AG04449 (cell line): ENCODE measurements around the gene PGM5.

Source experiments
- CTCF ChIA-PET: fragments of 350-600 bp; formaldehyde crosslinking; extraction: SDS; loops from one replicate; lab custom pipeline; 2021; ENCODE audit warnings: antibody characterized with exemption; lab: Yijun Ruan, JAX
- POLR2A ChIA-PET: fragments of 400-600, 350-600 bp; formaldehyde crosslinking; extraction: SDS; loops from one replicate; lab custom pipeline; 2020; ENCODE audit warnings: antibody characterized with exemption, inconsistent platforms; lab: Yijun Ruan, JAX
- DNase-seq: peaks from one replicate; pipeline ENCODE4 v3.0.0-alpha.2; 2010; ENCODE audit warnings: low read depth, low spot score
- H3K4me3 ChIP-seq: 2 replicates; pipeline ENCODE4 v1.5.1; 2011; ENCODE audit warnings: low read depth, mild to moderate bottlenecking, control low read depth, low read length
- TF ChIP-seq, protein P1 (sequence below): IDR thresholded peaks from one replicate; pipeline ENCODE4 v1.5.1; 2011; ENCODE audit warnings: mild to moderate bottlenecking, moderate library complexity, low read length, control low read depth, inconsistent platforms; ENCODE audit not compliant: insufficient read depth; ENCODE audit errors: missing control alignments

Gene PGM5

DNA sequence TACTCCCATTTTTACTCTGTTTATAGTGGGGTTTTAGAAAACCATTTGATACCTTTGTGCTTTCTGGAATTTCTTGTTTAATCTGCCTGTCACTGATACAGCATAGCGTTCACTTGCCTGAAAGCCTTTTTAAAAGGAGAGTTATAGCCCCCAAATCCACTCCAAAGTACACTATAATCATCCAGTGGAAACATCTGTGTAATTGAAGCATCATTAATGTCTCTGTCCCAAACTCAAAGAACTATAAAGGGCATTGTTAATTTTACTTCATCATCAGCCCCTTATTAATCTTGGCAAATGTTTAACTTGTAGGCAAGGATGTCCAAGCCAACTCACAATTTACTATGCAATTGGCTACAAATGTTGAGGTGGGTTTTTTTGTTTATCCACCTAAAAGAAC is 120.0 kb downstream of the PGM5 start:
- CTCF ChIA-PET: no interaction called here
- DNase-seq: no peak
- H3K4me3 ChIP-seq: no peak overlapping the region
- TF ChIP-seq, protein P1, sequence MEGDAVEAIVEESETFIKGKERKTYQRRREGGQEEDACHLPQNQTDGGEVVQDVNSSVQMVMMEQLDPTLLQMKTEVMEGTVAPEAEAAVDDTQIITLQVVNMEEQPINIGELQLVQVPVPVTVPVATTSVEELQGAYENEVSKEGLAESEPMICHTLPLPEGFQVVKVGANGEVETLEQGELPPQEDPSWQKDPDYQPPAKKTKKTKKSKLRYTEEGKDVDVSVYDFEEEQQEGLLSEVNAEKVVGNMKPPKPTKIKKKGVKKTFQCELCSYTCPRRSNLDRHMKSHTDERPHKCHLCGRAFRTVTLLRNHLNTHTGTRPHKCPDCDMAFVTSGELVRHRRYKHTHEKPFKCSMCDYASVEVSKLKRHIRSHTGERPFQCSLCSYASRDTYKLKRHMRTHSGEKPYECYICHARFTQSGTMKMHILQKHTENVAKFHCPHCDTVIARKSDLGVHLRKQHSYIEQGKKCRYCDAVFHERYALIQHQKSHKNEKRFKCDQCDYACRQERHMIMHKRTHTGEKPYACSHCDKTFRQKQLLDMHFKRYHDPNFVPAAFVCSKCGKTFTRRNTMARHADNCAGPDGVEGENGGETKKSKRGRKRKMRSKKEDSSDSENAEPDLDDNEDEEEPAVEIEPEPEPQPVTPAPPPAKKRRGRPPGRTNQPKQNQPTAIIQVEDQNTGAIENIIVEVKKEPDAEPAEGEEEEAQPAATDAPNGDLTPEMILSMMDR: no peak
- POLR2A ChIA-PET: no interaction called here

DNA sequence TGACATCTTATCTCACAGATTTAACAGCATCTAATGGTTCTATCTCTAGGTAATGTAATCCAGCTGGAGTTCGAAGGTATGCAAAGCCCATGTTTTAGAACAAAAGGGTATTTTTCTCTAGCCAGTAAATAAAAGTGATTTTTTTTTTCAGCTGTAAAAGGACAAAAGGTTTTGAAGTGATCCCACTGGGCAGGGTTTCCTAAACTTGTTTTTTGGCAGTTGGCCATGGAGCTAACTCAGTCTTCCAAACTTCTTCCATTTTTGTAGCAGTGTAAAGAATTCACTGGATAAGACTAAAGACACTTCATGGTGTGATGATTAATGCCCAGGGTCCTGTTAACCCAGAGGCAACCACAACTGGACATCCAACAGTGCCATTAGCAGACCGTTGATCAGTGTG is 120.4 kb downstream of the PGM5 start:
- TF ChIP-seq, protein P1: no peak
- ChIA-PET CTCF (no interaction called here), POLR2A (no interaction called here)
- no peak overlapping the region for H3K4me3 ChIP-seq
- no peak for DNase-seq

- no peak overlapping the region for H3K4me3 ChIP-seq
- ChIA-PET POLR2A (no interaction called here), CTCF (no interaction called here)
- TF ChIP-seq, protein P1: no peak
- no peak for DNase-seq
Measured at GRCh38 chr9:68480807-68481206, 124.4 kb downstream of the PGM5 start.

DNA sequence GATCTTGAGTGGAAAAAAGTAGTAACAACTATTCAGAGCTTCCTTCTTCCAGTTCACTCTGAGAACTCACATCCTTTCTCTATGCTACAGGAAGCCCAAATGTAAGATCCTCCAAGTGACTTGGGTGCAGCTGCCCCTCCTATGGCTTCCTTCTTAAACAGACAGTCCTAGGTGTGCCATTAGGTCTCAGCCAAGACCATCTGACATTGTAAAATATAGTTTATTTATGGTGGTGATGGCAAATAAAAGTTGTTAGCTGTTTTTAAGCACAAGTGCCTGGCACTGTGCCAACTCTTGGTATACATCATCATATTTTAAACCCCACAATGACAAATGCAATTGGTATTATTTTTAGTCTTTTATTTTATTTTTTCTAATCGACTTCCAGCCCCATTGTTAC is 126.1 kb downstream of the PGM5 start:
- DNase-seq: no peak
- H3K4me3 ChIP-seq: no peak overlapping the region
- TF ChIP-seq, protein P1: no peak
- CTCF ChIA-PET: no interaction called here
- POLR2A ChIA-PET: no interaction called here

DNA sequence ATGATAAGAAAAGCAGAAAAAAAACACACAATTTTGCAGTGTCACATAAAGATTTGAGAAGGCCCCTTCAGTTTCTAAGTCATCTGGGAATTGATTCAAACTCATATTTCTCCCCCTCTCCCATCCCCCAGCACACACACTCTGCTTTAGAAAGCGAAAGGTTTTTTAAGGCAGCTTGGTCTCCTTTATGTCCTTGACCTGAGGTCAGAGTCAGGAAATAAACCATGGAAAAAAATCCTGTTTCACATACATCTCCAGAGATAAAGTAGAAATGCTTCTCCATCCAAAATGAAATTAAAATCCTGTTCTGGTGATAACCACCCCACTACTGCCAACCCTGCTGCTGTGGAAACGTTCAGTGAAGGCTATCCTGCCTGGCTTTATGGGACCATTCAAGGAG is 131.7 kb downstream of the PGM5 start:
- CTCF ChIA-PET: interaction anchor here (2.1 kb wide), 1 partner anchor 18 kb away, joined by 6 read pairs; no protein-coding TSS in a partner anchor
- POLR2A ChIA-PET: no interaction called here
- DNase-seq: no peak
- H3K4me3 ChIP-seq: no peak overlapping the region
- TF ChIP-seq, protein P1: no peak

DNA sequence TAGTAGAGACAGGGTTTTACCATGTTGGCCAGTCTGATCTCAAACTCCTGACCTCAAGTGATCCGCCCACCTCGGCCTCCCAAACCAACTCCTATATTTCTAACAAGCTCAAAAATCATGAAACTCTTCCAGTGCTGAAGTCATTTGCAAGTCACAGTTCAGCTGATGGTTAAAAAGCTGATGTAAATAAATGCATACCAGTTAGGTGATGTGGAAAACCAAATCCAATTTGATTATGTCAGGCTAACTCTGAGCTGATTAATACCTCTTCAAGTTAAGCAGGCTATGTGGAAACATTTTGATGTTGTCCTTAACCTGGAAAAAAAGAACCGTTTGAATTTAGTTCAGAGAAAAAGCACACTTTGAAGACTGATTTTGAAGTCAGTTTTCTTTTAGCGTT is 133.2 kb downstream of the PGM5 start:
- H3K4me3 ChIP-seq: no peak overlapping the region
- ChIA-PET CTCF (interaction anchor here (2.1 kb wide), 1 partner anchor 16 kb away, joined by 6 read pairs; no protein-coding TSS in a partner anchor), POLR2A (no interaction called here)
- TF ChIP-seq, protein P1: no peak
- DNase-seq: no peak
